Activated T-helper 9 cell treated with anti-CD3 and anti-CD28 coated beads, Interleukin-2, amount 50 U/mL, for 16 hours (primary cell): ENCODE data around the gene NME1.
"Not testable (repeated sequence)": the region's sequence is repeated elsewhere in the genome, so short reads cannot be mapped to it uniquely, and the experiment has no call there.

Source experiments
- DNase-seq: peaks from one replicate; pipeline ENCODE4 v3.0.0-alpha.2; 2020; ENCODE audit warnings: low read depth

The NME1 gene

GRCh38 chr17:51153210-51154072 is at the start of gene NME1:
Gene NME1 (plus strand): TSS chr17:51153559. CDS start chr17:51155655, 2,096 bp downstream.
- DNase-seq = peak; percentile 95

DNA sequence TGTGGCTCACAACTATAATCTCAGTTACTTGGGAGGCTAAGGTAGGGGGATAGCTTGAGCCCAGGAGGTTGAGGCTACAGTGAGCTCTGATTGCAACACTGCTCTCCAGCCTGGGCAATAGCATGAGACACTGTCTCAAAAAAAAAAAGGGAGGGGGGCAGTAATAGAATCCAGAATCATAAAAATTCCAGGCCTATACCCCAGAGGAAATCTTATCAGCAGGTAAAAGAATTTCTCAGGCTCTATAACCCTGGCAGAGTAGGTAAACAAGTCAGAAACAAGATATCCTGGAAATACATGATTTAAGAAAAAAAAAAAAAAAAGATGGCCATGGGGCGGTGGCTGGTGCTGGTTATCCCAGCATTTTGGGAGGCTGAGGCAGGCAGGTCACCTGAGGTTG is 45.6 kb upstream of the NME1 start:
- DNase-seq = no peak

- not testable (repeated sequence) for DNase-seq
Measured at GRCh38 chr17:51112303-51113222, 40.8 kb upstream of the NME1 start.

DNA sequence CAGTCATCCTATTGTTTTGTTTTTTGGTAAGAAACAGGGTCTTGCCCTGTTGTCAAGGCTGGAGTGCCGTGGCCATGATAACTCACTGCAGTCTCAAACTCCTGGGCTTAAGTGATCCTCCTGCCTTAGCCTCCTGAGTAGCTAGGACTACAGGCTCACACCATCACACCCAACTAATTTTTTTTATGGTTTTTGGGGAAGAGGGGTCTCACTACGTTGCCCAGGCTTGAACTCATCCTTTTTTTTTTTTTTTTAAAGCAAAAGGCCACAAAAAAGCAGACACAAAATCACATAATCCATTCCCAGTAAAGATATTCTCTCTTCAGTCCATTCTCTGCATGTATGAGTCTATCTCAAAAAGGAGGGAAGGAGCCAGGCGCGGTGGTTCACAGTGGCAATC is 38.2 kb upstream of the NME1 start:
- DNase-seq = no peak

DNA sequence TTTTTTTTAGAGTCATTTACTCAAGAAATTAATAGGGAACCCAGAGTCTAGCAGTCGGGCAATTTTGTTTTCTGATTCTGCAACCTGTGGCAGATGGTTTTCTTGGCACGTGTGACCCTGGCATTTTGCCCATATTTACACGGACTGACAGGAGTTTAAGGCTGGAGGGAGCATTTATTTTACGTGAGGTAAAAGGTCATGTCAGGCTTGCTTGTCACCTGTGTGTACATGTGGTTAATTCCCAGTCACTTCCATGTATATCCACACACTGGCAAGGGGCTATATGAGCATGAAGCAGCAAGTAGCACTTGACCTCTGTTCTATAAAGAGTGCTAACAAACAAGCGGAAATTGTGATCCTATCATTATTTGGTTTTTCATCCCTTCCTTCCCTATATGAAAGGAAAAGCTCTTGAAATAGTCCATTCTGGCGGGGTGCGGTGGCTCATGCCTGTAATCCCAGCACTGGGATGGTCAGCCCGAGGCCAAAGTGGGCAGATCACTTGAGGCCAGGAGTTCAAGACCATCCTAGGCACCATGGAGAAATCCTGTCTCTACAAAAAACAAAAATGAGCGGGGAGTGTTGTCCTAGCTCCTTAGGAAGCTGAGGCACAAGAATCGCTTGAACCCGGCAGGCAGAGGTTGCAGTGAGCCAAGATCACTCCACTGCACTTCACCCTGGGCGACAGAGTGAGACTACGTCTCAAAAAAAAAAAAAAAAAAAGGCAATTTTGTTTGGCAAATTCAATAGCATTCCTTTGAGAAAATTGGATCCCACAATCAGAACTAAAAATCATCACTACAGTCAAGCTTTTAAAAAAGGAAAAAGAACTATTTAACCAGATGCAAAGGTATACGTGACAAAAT is 34.8 kb upstream of the NME1 start:
- DNase-seq = no peak

DNA sequence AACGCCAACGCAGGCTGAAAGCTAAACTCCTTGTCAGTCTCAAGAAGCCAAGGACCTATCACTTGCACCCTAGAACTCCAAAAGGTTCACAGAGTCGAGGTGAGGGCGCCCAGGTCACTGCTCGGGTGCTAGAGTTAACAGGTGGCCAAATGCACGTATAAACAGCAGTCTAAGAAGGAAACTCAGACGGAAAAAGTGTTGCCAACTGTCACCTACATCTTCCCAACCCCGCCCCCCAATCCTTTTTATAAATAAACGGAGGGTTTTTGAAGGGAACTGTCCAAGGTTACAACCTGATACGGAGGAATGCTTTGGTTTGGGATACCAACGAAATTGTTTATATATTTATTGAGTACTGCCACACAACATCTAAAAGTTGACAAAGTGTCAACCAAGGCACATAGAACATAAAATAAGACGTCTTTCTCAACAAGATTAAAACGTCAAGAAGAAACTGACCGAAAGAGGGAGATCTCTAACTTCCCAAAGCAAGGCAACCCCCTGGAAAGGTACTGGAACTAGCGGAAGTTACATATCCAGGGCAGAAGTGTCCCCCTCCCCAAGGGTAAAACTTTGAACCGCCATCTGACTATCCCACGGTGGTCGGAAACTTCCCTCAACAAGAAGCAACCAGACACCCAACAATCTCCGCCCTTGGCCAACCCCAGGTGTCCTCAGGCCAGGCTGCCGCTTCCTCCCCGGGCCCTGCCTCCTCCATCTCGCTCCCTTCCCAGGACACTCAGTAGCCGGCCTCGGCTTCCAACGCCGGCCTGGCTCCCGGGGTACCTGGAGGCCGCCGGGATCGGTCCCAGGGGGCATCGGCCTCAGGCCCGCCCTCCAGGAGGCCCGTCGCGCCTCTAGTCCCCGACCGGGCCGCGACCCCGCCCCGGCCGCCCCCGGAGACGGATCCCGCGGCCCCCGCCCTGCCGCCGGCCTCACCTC is 33.7 kb upstream of the NME1 start:
- peak; percentile 17 for DNase-seq

DNA sequence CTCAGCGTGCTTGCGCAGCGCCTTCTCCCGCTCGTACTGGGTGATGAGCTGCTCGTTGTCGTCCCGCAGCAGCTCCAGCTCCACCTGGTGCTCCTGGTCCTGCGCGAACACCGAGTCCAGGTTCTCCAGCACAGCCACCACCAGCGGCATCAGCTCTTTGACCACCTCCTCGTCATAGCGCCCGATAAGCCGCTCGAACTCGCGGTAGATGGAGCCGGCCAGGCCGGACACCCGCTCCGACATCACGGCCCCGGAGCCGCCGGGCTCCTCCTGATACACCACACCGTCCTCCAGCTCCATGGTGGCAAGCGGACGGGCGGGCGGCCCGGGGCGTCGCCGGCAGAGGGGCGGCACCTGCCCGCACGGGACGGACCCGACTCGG is 33.0 kb upstream of the NME1 start:
- DNase-seq = no peak

DNA sequence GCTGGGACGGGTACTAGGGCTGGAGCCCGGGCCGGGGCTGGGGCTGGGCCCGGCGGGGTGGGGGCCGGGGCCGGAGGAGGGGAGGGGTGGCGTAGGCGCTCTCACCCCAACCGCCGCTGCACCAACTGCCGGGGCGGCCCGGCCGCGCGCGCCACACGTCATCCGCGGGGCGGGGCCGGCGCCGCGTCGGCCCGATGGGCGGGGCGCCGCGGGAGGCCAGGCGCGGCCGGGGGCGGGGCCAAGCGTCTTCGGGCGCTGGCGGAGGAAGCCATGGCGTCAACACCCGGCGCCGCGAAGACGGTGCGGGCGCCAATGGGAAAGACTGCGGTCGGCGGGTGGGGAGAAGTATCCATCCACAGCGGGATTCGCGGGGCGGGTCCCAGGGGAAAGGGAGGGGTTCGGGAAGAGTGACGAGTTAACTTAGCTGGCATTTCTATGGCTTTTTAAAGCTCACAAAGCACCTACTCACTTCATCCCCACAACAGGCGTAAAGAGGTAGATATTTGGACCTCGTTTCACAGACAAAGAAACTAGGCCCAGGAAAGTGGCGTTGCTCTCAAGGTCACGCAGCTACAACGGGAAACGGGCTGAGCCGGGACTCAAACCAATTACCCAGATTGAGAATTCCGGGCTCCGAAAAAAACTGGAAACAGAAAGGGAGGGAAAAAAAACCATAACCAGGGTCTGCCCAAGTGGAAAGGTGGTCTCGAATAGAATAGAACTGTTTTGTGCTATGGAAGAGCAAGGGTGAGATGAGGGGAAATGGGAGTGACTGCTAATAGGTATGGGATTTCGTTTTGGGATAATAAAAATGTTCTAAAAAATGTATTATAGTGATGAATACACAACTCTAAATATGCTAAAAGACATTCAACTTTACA is 32.4 kb upstream of the NME1 start, which contains the start of gene SPAG9:
SPAG9 (minus strand) TSS at position 130 of the 881 bp plus-strand sequence. CDS start 212 bp downstream, outside the sequence.
- DNase-seq = peak; percentile 87

GRCh38 chr17:51121620-51122472 is 31.5 kb upstream of the NME1 start:
- peak; percentile 80 for DNase-seq

- not testable (repeated sequence) for DNase-seq
Measured at GRCh38 chr17:51122473-51123115, 30.8 kb upstream of the NME1 start.

GRCh38 chr17:51124640-51125503 is 28.5 kb upstream of the NME1 start:
- no peak for DNase-seq

DNA sequence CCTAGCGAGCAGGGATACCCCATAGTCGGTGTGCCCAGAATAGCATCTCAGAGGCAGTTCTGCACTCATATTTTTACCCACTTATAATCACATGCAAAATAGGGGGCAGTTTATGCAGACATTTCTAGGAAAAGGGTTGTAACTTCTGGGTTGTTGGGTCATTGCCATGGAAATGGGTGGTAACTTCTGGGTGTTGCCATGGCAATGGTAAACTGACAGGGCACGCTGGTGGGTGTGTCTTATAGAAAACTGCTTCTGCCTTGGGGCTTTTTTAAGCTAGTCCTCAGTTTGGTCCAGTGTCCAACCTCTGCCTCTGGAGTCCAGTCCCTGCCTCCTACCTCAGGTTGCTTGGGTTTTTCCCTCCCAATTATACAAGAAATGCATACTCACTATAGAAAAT is 25.3 kb upstream of the NME1 start:
- DNase-seq = no peak

DNA sequence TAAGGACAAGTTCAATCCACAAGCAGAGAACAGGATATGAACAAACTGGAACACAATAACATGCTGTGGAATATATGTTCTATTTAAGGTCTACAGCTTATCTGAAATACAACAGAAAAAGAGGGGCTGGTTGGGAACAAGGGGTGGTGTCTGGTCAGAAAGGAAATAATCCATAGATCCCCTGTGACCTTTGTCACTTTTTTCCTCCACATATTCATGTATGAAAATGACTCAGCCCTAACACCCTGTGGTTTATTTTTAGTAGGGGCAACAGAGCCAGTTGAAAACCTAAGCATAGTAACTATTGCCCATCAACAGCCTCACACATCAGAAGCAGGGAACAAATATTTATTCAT is 20.4 kb upstream of the NME1 start:
- DNase-seq = no peak

GRCh38 chr17:51133365-51133764 is 20.0 kb upstream of the NME1 start:
- no peak for DNase-seq

GRCh38 chr17:51135956-51136355 is 17.4 kb upstream of the NME1 start:
- DNase-seq = no peak

DNA sequence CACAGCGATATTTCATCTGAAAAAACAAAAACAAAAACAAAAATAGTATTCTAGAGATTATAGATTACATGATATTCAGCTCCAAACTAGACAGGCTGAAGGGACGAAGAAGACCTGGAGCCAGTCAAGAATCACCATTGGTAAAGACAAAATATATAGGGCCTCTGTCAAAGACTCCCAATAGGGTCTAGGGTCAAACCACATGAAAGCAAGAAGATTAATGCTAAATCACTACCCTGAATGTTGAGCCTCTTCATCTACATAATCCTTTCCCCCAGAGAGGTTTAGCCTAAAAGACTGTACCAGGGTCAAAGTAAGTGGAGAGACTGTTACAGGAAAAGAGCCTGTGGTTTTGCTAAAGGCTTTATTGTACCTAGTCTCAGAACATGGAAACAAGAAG is 10.8 kb upstream of the NME1 start:
- DNase-seq = no peak
